HG03280 (cell line): Measurements from ENCODE around the gene PDZD2.
"Not testable (repeated sequence)": the region's sequence is repeated elsewhere in the genome, so short reads cannot be mapped to it uniquely, and the experiment has no call there.

ENCODE experiments used
- ATAC-seq: cut with Tn5 transposase; IDR thresholded peaks from one replicate; pipeline ENCODE4 v1.9.1; 2021; ENCODE audit warnings: mild to moderate bottlenecking, moderate library complexity; ENCODE audit not compliant: unreplicated experiment

PDZD2 gene

GRCh38 chr5:32027717-32028458 is 389.0 kb downstream of the PDZD2 start:
- no peak for ATAC-seq

GRCh38 chr5:32029261-32029660 is 390.3 kb downstream of the PDZD2 start:
- no peak for ATAC-seq

- ATAC-seq = no peak
These were observed 390.9 kb downstream of the PDZD2 start for GRCh38 chr5:32029781-32030180.

- no peak for ATAC-seq
These were observed 391.3 kb downstream of the PDZD2 start for GRCh38 chr5:32030222-32030621.

GRCh38 chr5:32030686-32031085 is 391.8 kb downstream of the PDZD2 start:
- no peak for ATAC-seq

- no peak for ATAC-seq
These were observed 392.2 kb downstream of the PDZD2 start for GRCh38 chr5:32031089-32031488.

- no peak for ATAC-seq
These were observed 399.6 kb downstream of the PDZD2 start for GRCh38 chr5:32038523-32038922.

GRCh38 chr5:32039133-32039532 is 400.2 kb downstream of the PDZD2 start:
- not testable (repeated sequence) for ATAC-seq

GRCh38 chr5:32039601-32040000 is 400.7 kb downstream of the PDZD2 start:
- ATAC-seq = not testable (repeated sequence)

GRCh38 chr5:32040181-32040695 is 401.3 kb downstream of the PDZD2 start:
- not testable (repeated sequence) for ATAC-seq

GRCh38 chr5:32042551-32042961 is 403.6 kb downstream of the PDZD2 start:
- no peak for ATAC-seq

GRCh38 chr5:32043105-32043504 is 404.2 kb downstream of the PDZD2 start:
- ATAC-seq = no peak

- ATAC-seq = no peak
These were observed 405.5 kb downstream of the PDZD2 start for GRCh38 chr5:32044434-32044833.

GRCh38 chr5:32044939-32045338 is 406.0 kb downstream of the PDZD2 start:
- no peak for ATAC-seq

GRCh38 chr5:32047056-32047455 is 408.1 kb downstream of the PDZD2 start:
- ATAC-seq = no peak

- ATAC-seq = no peak
These were observed 412.9 kb downstream of the PDZD2 start for GRCh38 chr5:32051796-32052195.

- no peak for ATAC-seq
These were observed 417.2 kb downstream of the PDZD2 start for GRCh38 chr5:32055891-32056866.

- no peak for ATAC-seq
These were observed 418.5 kb downstream of the PDZD2 start for GRCh38 chr5:32057187-32058096.

- ATAC-seq = no peak
These were observed 419.2 kb downstream of the PDZD2 start for GRCh38 chr5:32058101-32058500.

- ATAC-seq = no peak
These were observed 420.1 kb downstream of the PDZD2 start for GRCh38 chr5:32058997-32059396.
